Measurements from ENCODE around the gene CUL5. TPM values are rescaled to one million over a fixed set of nuclear protein-coding genes. Genes with fewer than 3 reads are reported as not detected.
"Not testable (repeated sequence)": the region's sequence is repeated elsewhere in the genome, so short reads cannot be mapped to it uniquely, and the experiment has no call there.

The CUL5 gene
- total RNA-seq, 1 donor from 2014 or later, result 42.4 TPM

DNA sequence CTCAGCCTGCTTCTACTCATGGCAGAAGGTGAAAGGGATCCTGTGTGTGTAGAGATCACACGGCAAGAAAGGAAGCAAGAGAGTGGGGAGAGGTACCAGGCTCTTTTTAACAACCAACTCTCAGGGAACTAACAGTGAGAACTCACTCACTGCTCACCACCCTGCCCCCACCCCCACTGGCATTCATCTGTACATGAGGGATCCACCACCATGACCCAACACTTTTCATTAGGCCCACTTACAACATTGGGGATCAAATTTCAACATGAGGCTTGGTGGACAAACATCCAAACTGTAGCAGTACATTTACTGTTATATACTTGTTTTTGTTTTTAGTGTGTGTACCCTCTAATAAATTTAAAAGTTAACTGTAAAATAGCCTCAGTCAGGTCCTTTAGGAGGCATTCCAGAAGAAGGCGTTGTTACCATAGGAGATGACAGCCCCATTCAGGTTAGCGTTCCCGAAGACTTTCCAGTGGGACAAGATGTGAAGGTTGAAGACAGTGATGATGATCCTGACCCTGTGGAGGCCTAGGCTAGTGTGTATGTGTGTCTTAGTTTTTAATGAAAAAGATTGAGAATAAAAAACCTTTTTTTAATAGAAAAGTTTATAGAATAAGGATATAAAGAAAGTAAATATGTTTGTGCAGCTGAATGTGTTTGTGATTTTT, 11.3 kb downstream of the CUL5 start:
- no peak for DNase-seq (ENCODE audit: low spot score)

DNA sequence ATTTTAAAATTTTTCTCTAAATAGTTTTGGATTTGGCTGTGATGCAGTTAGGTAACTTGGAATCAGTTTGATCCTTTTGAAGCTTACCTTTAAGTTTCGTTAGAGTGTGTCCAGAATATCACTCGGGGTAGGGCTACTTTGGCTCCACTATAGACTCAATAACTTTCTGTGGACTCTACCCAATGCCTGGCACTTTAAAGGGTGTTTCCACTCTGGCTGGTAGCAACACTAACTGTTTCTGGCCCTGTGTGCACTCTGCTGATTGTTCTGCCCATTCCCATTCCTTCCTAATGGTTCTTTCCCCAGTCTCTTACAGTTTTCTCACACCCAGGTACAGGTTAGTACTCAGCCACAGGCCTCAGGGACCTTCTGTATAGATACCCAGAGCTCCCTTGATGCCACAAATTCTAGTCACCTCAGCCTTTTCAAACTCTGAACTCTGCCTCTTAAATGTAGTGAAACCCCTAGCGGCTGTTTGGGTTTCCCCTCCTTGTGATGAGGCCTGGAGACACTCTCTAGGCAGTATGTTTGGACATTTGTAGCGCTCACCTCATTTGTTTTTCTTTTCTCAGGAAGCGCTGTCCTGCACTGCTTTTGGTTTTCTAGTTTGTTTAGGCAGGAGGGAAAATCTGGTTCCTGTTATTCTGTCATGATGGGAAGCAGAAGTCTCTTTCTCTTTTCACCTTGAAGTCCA, 16.8 kb downstream of the CUL5 start:
- no peak for DNase-seq (ENCODE audit: low spot score)

DNA sequence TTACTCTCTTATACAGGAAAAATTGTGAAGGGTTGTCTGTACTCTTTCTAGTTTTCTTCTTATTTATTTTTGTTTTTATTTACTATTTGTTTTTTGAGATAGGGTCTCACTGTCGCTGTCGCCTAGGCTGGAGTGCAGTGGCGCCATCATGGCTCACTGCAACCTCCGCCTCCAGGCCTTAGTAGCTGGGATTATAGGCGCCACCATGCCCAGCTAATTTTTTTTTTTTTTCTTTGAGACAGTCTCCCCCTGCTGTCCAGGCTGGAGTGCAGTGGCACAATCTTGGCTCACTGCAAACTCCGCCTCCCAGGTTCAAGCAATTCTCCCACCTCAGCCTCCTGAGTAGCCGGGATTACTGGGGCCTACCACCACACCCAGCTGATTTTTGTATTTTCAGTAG, 18.4 kb downstream of the CUL5 start:
- no peak for DNase-seq (ENCODE audit: low spot score)

DNA sequence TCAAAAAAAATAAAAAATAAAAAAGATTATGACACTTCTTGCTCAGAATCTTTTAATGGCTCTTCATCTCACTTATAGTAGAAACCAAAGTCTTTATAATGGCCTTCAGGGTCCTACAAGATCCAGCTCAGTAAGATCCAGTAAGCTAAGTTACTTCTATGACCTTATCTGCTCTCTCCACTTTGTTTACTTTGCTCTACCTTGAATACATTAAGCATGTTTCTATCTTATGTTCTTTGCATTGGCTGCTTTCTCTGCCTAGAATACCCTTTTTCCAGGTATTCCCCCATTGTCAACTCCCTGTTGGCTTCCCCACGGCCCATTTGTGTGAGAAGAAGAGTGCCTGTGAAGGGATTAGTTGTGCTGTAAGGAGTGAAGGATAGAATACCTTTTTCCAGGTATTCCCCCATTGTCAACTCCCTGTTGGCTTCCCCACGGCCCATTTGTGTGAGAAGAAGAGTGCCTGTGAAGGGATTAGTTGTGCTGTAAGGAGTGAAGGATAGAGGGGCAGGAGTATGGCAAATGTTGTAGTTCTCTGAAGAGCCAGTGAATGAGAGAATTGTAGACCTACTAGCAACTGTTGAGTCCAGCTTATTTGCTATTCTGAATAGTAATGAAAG, 20.2 kb downstream of the CUL5 start:
- not testable (repeated sequence) for DNase-seq (ENCODE audit: low spot score)

DNA sequence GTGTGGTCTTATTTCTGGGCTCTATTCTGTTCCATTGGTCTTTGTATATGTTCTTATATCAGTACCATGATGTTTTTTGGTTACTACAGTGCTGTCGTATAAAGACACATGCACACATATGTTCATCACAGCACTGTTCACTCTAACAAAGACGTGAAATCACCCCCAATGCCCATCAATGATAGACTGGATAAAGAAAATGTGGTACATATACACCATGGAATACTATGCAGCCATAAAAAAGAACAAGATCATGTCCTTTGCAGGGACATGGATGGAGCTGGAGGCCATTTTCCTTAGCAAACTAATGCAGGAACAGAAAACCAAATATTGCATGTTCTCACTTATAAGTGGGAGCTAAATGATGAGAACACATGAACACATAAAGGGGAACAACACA, 22.9 kb downstream of the CUL5 start:
- DNase-seq (ENCODE audit: low spot score), result not testable (repeated sequence)

DNA sequence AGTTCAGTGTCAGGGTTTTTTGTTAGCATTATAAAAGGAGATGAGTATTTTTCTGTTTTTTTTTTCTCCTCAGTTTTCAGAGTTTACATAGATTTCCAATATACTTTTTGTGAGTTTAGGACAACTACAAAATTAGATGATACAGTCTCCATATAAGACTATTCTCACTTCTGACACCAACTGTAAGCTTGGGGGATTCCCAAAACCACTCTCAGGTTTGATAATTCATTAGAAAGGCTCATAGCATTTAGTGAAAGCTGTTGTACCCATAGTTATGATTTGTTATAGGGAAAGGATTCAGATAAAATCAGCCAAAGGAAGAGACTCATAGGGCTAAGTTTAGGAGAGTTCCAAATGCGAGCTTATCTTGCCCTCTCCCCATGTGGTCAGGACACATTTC, 24.1 kb downstream of the CUL5 start:
- no peak for DNase-seq (ENCODE audit: low spot score)

DNA sequence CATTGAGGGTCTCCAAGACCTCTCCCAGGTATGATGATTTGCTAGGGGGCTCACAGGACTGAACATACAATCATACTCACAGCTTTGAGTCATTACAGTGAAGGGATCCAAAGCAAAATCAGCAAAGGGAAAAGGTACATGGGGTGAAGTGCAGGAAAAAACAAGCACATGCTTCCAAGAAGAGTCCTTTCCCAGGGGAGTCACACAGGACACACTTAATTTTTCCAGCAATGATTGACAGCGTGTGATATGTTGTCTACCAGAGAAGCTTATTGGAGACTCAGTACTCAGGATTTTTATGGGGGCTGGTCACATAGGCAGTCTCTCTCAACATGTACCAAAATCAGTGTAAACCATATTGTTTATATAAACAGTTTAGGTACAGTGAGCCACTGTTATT, 25.3 kb downstream of the CUL5 start:
- DNase-seq (ENCODE audit: low spot score), result no peak

DNA sequence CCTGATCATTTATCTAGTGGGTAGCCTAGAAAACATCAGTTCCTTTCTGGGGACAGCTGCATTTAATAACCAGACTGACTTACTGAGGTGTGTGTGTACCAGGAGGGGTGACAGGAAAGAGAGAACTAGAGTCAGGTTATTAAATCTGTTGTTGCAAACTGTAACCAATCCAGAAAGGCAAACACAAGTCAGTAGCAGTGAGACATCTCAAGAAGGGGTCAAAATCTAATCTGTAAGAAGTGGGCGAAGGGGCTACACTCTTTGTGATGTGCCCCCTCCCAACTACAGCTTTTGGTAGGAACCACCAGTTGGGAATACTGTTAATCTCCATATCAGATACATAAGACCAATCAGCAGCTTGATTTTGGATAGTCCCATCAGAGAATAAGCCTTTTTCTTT, 26.3 kb downstream of the CUL5 start:
- no peak for DNase-seq (ENCODE audit: low spot score)

DNA sequence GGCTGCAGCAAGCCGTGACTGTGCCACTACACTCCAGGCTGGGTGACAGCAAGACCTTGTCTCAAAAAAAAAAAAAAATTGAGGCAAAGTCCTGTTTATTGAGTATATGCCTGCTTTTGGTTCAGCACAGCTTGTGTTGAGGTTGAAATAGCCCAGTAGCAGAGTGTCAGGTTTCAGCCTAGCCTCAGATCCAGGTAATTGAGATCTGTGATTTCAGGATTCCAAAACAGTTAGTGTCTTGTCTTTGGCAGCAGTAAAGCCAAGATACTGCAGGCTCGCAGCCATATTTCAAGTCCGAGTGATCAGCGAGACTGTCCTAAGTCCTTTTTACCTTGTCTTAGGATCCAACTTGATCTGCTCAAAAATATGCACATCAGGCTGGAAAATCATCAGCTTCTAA, 27.0 kb downstream of the CUL5 start:
- DNase-seq (ENCODE audit: low spot score), result no peak

DNA sequence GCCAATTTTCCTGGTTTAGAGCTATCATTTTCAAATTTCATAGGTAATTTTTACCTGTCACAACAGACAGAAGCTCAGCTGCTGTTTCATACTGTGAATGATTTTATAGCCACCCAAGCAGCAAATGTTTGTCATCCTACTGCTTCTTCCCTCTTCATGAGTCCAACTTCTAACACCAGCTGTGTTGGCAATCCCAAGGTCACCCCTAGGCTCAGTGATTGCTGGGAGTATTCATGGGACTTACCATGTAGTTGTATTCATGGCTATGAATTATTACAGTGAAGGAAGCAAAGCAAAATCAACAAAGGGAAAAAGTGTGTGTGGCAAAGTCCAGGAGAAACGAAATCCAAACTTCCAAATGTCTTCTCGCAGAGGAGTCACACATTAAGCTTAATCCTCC, 28.5 kb downstream of the CUL5 start:
- no peak for DNase-seq (ENCODE audit: low spot score)

DNA sequence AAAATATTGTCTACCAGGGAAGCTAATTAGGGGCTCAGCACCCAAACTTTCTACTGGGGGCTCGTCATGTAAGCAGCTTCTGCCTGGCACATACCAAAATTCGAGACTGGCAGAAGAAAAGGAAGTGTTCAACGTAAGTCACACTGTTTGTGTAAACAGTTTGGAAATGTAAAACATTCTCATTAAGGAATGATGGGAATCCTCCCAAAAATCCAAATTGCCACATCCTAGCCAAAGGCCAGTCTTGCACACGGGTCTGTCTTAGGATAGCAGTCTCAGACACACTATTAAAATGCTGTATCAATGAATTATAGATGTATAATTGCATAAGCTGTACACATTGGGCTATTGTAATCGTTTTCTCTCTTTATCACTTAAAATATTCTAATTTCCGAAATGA, 28.9 kb downstream of the CUL5 start:
- DNase-seq (ENCODE audit: low spot score), result no peak

DNA sequence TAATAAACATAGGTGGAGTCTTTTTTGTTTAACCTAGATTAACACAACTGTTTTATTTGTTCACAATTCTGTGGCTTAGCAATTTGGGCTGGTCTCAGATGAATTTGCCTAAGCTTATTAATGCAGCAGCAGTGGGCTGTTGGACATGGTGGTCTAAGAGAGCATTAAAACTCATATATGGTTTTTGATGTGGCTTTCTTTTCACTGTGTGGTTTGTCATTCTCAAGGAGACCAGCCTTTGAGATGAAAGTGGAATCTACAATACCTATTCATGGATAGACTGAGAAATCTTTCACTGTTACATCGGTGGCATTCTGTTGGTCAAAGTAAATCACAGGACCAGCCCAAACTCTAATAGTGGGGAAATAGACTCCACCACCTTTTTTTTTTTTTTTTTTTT, 39.6 kb downstream of the CUL5 start:
- no peak for DNase-seq (ENCODE audit: low spot score)

DNA sequence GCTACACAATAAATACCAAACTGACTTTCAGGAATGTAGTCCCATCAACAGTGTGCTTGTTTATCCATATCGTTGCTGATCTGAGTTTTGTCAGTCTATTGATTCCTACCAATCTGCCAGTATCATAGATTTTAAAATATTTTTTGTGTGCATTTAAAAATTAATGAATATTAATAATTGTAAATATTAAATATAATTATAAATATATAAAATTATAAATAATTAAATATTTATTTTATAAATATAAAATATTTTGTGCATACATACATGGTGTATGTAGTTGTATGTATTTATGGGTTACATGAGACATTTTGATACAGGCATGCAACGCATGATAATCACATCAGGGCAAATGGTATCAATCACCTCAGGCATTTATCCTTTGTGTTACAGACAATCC, 53.6 kb downstream of the CUL5 start:
- no peak for DNase-seq (ENCODE audit: low spot score)

DNA sequence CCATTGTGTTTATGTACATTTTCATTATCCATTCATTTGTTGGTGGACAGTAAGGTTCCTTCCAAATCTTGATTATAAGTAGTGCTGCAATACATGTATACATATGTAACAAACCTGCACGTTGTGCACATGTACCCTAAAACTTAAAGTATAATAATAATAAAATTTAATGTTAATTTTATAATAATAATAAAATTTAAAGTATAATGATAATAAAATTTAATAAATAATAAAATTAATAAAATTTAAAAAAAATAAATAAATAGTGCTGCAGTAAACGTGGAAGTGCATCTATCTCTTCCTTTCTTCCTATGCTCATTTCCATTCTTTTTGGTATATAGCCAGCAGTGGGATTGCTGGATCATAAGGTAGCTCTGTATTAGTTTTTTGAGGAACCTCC, 54.7 kb downstream of the CUL5 start:
- no peak for DNase-seq (ENCODE audit: low spot score)

DNA sequence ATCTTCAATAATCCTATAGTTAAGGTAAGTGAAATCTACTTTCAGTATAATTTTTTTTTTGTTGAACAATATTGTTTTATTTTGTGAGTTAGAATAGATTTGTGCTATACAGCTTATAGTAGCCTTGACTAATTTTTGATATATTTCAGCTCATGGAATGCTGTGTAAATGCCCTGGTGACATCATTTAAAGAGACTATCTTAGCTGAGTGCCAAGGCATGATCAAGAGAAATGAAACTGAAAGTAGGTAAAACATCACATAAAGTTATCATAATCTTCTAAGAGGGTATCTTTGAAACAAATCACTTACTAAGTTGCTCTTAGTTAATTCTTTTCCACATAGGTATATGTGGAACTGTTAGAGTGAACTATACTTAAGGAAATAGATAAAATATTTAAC, 61.2 kb downstream of the CUL5 start:
- peak; percentile 34 for DNase-seq (ENCODE audit: low spot score)

DNA sequence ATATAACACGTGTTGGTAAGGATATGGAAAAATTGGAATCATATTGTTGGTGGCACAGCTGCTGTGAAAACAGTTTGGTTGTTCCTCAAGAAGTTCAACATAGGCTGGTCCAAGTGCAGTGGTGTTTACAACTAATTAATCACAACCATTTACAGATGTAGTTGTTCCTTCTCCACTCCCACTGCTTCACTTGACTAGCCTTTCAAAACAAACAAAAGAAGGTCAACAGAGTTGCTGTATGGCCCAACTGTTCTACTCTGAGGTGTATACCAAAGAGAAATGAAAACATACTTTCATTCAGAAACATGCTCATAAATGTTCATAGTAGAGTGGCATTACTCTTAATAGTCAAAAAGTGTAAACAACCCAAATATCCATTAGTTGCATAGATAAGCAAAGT, 76.1 kb downstream of the CUL5 start:
- no peak for DNase-seq (ENCODE audit: low spot score)

DNA sequence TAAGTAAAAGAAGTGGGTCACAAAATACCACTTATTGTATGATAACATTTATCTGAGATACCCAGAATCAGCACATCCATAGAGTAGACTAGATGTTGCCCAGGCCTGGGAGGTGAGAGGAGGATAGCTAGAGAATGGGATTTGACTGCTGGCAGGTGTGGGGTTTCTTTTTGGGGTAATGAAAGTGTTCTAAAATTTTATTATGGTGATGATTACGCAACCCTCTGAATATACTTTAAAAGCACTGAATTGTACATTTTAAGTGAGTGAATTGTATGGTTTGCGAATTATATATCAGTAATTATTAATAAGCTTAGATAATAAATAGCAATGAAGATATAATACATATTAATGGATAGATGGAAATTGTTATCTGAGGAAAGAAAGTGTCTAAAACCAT, 77.0 kb downstream of the CUL5 start:
- DNase-seq (ENCODE audit: low spot score), result no peak

DNA sequence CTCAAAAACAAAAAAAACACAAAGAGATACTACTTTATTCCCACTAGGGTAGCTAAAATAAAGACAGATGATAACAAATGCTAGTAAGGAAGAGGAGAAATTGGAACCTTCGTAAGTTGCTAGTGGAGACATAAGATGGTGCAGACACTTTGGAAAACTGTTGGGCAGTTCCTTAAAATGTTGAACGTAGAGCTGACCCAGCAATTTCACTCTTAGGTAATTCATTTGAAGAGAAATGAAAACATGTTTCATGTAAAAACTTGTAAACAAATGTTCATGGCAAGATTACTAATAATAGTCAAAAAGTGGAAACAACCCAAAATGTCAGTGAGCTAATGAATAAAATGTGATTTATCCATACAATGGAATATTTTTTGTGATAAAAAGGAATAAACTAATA, 83.4 kb downstream of the CUL5 start:
- no peak for DNase-seq (ENCODE audit: low spot score)

DNA sequence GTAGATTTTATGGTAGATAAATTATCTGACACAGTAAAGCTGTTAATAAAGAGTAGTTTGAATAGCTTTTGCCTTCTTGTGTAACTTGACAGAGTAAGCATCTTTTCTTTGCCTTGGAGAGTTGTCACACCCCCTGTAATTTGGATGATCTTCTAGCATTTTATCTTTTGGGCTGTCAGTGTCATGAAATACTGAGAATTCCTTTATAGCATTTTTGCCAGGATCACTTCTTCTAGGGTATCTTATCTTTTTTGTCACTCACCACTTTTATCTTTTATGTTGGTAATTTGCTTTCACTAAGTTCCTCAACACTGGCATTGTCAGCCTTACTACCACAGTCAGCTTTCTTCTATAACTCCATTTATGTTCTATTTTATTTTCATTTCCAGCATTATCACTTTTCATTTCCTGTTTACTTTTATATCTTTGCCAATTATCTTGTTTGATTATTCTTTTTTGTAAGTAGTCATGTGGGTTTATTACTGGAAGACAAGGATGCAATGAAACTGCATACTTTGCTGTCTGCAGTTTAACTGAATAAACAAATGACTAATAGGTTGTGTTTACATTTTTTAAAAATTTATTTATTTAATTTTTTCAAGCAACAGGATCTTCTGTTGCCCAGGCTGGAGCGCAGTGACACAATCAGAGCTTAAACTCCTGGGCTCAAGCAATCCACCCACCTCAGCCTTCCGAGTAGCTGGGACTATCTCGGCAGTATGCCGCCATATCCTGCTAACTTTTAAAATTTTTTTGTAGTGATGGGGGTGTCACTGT, 84.6 kb downstream of the CUL5 start:
- DNase-seq (ENCODE audit: low spot score), result no peak

DNA sequence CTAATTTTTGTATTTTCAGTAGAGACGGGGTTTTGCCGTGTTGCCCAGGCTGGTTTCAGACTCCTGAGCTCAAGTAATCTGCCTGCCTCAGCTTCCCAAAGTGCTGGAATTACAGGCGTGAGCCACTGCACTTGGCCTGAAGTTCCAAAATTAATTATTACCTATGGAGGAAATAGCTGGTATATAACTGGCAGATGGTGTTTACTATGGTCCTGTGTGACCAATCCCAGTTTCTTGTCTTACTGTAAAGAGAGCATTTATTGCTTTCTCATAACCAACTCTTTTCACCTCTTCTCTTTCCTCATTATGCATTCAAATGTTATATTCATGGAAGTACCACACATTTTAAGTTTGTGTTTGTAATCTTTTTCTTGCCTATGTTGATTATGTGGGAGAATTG, 88.5 kb downstream of the CUL5 start:
- no peak for DNase-seq (ENCODE audit: low spot score)

DNA sequence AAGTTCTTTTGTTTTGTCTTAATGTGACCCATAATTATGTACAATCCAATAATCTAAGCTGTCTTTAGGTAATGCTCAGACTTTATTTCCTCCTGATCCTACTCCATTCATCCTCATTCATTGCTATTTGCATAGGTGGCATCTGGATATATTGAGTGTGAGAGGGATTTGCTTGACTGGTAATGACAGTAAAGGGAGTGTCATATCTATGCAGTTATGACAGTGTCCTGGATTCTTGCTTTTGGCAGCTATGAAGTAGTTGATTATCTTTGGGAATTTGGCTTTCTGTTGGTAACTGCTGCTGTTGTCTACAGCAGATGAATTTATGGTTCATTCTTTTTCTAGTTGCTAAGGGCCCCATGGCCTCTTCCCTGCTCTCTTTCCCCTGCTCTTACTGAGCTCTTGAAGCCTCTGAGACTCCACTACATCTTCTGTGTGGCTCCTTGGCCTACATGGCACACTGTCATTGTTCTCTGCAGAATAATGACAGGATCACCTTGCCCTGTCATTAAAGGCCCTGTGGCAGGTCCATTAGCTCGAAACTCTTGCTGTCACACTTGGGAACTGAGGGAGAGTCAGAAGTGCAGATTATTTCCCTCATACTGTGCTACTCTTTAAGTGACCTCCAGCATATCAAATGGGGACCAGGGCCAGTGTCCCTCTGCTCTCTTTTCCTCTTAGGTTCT, 92.5 kb downstream of the CUL5 start:
- no peak for DNase-seq (ENCODE audit: low spot score)

DNA sequence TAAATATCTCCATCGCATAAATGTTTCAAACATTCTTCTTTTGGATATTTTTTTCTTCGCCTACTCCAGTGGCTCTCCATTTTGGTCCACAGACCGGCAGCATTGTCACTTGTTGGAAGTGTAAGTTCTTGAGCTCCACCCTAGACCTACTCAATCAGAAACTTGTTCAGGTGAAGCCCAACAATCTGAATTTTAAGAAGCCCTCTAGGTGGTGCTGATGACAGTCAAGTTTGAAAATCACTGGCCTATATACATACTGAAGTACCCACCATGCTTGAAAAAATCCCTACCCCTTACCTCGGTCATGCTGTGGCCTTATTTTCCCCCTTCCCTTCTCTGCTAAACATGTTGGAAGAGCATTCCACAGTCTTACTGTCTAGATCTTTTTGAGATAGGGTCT, 102.4 kb downstream of the CUL5 start:
- no peak for DNase-seq (ENCODE audit: low spot score)
